GM18873 (cell line): ENCODE measurements around the gene NECAB3.
"Not testable (repeated sequence)": the region's sequence is repeated elsewhere in the genome, so short reads cannot be mapped to it uniquely, and the experiment has no call there.

Experiments used
- ATAC-seq: cut with Tn5 transposase; IDR thresholded peaks from one replicate; pipeline ENCODE4 v1.9.1; 2021; ENCODE audit warnings: mild to moderate bottlenecking, moderate library complexity, moderate number of reproducible peaks; ENCODE audit not compliant: unreplicated experiment, low FRiP score

The NECAB3 gene, protein sequence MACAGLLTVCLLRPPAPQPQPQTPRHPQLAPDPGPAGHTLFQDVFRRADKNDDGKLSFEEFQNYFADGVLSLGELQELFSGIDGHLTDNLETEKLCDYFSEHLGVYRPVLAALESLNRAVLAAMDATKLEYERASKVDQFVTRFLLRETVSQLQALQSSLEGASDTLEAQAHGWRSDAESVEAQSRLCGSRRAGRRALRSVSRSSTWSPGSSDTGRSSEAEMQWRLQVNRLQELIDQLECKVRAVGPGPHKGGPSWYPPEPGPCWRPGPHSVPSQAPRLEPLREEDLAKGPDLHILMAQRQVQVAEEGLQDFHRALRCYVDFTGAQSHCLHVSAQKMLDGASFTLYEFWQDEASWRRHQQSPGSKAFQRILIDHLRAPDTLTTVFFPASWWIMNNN

DNA sequence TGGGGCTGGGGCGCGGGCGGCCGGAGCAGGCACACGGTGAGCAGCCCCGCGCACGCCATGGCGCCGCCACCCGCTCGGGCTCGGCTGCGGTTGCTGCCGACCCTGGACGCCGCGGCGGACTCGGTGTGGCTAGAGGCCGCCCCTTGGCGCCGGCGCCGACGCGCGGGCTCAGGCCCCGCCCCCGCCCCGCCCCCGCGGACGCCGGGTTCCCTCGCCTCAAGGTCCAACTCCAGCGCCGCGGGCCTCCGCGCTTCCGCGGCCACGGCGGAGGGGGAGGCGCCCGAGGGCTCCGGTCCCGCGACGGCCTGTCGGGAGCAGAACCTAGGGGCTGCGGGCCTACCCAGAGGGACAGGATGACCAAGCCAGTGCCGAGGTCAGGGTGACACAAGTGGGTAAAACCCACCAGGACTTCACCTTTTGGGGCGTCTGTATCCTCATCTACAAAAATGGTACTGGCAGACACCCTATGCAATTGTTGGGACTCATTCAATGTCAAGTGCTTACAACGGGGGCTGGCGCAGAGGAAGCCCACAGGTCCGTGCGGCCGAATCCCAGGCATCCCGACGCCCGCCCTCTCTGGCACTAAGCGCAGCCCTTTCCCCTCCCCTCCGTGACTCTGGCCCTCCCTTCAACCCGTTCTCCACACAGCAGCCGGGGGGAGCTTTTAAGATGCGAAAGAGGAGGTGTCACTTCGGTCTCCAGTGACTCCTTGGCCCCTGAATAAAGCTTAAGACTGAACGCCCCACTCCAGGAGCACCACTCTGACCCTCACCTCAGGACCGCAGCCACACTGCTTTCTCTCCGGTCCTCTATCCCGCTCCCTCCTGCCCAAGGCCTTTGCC is at the start of gene NECAB3:
TSS of gene NECAB3 (minus strand) at position 135 of the 842 bp plus-strand sequence. CDS start at position 59, 76 bp downstream.
- ATAC-seq = no peak

DNA sequence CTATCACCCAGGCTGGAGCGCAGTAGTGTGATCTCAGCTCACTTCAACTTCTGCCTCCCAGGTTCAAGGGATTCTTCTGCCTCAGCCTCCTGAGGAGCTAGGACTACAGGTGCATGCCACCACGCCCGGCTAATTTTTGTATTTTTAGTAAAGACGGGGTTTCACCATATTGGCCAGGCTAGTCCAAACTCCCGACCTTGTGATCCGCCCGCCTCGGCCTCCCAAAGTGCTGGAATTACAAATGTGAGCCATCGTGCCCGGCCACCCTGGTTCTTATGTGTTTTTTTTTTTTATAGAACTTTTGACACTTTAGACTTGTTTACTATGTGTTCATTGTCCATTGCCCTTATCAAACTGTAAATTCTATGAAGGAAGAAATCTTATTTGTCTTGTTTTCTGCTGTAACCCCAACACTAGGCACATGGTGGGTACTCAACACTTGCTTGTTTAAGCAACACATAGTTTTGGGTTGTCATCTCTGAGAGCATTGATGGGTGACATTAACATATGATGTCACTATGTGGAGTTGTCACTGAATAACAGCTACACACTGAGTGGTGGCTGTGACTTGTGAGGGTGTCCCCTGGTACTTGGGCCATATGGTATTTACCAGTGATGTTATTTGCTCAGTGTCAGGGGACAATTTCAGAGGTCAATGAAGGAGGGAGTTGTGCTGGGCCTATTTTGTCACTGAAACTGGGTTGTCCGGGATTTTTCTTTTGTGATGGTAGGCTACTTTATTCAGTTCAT is 47.3 kb upstream of the NECAB3 start:
- no peak for ATAC-seq

DNA sequence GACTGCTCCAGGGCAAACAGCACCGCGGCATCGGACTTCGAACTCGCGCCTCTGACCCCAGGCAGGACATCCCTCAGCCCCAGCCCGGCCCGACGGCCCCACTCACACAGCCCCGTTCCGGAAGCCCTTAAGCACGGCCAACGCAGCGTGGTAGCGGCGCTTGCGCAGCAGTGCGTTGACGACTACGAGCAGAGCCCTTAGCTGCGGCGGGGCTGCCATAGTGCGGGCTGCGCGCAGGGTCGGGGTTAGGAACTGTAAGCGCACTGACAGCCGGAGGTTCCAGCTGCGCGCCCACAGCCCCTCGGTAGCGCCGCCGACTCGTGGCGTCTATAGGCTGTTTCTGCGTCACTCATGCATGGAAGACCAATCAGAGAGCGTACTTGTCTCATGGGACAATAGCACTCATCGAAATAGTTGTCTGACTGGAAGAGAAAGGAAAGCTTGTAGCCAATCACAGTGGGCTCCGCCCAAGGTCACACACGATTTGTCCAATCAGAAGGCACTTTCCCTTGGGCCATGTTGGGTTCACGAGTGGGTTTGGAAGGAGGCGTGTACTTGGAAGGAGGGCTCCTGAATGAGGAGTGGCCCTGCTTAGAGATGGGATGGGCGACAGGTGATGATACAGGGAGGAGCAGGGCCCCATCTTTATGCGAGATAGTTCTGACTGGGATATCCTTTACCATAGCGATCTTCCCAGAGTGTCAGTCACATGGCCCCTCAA is 45.9 kb upstream of the NECAB3 start, which contains the start of gene PXMP4:
TSS of gene PXMP4 (minus strand) at position 322 of the 721 bp plus-strand sequence. CDS start at position 219, 103 bp downstream.
- peak; percentile 94 for ATAC-seq

DNA sequence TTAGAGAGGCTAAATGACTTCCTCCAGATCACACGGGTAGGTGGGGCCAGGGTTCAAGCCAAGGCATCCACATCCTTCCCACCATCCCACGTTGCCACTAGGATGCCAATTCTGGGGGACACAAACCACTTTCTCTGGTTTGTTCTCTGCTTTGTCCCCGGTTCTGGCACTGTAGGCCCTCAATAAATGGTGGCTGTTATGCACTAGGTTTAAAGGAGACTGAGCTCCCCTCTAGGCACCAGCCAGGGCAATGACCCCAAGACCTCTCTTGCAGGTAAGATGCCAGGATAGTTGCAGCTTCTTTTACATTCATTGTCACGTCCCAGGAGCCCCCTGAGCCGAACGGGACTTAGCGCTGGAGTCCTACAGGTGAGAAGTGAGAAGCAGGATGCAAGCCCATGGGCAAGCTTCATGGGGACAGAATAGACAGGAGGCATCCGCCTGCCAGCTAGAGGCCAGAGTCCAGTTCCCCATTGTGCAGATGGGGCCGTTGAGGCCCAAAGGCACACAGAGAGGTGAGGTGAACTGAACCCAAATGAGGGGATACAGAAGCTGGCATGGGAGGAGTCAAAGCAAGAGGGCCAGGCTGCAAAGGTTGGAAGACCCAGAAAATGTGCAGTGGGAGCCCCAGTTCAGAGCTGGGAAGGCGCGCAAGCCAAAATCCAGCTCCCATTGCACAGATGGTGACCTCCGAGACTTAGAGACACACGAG is 45.2 kb upstream of the NECAB3 start:
- ATAC-seq = no peak

DNA sequence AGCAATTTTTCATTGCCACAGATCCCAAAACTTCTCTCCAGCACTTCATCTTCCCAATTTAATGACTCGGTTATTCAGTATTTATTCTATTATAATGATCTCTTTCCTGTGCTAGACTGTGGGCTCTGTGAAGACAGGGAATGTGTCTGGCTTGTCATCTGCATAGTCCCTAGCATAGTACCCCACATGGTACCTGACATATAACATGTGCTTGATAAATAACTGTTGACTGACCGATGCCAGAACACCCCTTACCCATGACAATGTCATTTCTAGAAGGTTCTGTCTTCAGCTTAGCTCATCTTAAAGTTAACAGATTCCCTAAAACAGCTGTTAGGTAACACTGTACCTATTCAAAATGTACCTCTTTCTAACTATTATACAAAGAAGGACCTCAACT is 42.3 kb upstream of the NECAB3 start:
- no peak for ATAC-seq

DNA sequence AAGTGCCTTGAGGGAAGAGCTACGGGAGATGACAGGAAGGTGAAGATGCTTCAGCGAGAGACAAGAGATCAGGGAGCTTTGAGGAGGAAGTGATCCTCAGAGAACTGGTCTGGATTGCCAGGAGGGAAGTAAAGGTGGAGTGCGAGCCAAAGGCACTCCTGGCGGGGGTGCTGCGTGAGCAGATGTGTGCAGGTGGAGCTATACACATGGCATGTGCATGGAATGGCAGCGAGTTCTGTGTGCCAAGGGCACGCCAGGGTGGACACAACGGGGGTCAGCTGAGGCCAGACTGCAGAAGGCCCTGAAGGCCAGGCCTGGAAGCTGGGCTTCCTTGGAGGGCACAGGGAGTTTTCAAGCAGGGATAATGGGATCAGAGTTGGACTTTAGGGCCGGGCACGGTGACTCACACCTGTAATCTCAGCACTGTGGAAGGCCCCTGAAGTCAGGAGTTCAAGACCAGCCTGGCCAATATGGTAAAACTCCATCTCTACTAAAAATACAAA is 39.7 kb upstream of the NECAB3 start:
- no peak for ATAC-seq

DNA sequence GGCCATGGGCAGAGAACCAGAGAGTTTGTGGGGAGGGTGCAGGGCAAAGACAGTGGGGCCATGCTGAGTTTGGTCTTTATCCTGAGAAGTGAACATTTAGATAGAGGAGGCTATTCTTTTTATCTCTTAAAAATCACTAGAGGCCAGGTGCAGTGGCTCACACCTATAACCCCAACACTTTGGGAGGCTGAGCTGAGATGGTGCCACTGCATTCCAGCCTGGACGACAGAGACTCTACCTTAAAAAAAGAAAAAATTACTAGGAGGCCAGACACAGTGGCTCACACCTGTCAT is 37.2 kb upstream of the NECAB3 start:
- ATAC-seq = no peak

DNA sequence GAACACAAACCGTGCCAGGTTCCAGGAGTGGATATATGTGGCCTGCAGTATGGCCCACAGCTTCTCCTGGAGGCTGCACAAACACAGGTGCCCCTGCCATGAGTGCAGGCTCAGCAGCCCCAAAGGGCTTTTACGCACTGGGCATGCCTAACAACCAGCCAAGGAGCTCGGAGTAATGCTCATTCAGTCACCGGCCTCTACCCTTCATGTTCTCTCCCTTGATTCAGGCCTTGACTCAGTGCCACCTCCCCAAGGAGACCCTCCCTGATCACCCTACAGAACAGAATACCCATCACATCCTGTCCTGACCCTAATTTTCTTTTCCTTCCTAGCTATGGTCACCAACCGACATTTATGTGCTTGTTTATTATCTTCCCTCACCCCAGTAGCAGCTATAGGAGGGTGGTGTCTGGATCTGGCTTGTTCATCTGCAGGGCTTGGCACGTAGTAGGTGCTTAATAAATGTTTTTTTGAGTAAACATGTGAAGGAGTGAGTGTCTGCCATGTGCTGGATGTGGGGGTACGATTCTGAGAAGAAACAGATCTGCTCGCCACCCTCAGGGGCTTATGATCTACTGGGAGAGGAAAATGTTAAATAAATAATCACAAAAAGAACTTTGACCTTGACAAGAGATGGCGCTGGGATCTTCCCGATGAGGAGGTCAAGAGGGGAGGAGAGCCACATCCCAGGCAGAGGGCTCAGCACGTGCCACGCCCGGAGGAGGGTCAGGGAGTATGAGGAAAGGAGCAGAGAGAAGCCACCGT is 36.6 kb upstream of the NECAB3 start:
- ATAC-seq = no peak

DNA sequence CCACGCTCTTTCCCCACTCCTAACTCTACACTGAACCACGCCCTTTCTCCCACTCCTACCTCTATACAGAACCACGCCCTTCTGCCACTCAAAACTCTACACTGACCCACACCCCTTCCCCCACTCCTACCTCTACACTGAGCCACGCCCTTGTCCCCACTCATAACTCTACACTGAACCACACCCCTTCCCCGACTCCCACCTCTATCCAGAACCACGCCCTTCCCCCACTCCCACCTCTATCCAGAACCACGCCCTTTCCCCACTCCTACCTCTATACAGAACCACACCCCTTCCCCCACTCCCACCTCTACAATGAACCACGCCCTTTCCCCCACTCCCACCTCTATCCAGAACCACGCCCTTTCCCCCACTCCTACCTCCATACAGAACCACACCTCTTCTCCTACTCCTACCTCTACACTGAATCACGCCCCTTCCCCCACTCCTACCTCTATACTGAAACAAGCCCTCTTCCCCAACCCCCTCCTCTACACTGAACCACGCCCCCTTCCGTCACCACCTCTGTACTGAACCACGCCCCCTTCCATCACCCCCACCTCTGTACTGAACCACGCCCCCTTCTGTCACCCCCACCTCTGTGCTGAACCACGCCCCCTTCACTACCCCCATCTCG is 35.8 kb upstream of the NECAB3 start:
- no peak for ATAC-seq

DNA sequence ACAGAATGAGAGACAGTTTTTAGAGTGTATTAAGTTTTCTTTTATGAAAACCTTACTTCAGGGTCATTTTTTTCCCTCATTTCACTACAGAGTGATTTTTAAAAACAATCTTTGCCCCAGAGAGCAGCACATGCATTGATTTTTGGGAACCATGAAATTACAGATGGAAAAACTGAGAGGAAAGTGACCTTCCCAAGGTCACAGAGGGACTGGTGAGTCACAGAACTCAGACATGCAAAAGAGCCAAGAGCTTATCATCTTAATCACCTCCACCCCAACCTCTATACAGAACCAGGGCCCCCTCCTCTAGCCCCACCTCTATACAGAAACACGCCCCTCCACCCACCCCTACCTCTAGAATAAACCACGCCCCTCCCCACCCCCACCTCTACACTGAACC is 35.2 kb upstream of the NECAB3 start:
- ATAC-seq = no peak

DNA sequence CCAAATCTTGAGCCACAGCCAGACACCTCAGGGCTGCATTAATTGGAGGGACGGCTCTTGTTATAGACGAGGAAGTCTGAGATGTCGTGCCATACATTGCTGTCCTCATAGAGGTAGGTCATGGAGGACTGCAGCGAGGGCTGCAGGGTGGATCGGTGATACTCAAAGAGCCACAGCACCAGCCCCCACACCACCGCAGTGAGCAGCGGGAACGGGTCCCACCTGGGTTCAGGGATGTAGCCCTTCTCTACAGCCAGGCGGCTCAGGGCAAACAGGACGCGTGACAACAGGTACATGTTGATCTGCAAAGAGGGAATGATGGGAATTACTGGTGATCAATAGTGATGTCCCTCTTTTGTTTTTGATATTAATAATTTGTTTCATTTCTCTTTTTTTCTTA is 33.4 kb upstream of the NECAB3 start:
- no peak for ATAC-seq

DNA sequence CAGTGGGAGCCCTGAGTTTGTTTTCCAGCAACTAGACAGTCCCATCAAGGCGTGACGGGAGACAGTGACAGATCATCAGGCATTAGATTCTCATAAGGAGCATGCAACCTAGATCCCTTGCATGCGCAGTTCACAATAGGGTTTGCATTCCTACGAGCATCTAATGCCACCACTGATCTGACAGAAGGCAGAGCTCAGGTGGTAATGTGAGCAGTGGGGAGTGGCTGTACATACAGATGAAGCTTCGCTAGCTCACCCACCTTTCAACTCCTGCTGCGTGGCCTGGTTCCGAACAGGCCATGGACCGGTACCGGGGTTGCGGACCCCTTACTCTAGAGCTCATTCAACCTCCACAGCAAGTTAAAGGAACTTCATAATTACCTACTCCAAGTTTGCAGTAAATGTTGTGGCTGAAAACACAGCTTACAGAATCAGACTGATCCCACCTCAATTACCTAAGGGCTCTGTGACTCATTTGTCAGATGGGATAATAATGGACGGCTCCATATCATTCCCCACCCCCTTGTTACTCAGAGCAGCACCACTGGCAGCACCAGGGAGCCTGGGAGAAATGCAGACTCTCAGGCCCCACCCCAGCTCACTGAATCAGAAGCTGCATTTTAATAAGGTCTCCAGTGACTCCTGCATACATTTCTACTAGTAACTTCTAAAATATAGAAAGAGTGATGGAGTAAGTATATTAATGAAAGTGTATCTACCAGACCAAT is 30.1 kb upstream of the NECAB3 start:
- ATAC-seq = no peak

DNA sequence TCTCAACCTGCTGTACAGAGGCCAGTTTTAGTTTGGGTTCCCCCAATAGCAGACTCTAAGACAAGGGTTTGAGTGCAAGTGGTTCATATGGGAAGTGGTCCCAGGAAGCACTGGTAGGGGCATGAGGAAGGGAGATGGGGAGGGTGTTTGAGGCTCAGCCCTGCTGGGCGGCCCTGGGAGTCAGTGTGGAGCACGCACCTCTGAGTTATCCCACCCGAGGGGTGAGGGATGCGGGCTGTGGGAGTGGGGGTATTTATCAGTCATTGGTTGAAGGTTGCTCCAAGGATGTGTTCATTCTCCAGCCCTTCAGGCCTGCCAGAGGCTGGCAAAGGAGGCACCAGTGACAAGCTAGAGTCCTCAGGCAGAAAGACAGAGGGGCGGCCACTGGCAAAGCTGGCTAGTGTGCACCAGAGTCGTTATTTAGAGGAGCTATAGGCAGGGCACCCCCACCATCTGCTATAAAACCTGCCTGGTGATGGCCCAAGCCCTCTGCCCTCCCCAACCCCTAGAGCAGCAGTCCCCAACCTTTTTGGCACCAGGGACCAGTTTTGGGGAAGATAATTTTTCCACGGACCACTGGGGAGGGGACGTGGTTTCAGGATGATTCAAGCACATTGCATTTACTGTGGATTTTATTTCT is 29.4 kb upstream of the NECAB3 start:
- no peak for ATAC-seq

DNA sequence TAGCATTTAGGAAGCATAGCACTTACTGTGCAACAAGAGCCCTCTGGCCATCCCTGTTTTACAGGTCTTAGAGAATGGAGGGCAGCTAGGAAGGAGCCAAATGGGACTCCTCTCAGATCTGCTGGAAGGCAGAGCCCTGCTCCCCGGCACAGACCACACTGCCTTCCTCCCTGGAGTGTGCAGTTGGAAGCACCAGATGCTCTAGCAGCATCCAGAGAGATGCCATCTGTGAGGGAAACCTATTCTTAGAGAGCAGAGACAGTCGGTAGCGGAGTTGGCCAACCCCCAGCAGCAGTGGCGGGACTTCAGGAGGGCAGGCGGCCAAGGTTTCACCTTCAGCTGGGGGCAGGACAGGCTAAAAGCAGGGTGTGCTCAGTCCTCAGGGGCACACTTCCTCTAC is 28.6 kb upstream of the NECAB3 start:
- ATAC-seq = no peak

DNA sequence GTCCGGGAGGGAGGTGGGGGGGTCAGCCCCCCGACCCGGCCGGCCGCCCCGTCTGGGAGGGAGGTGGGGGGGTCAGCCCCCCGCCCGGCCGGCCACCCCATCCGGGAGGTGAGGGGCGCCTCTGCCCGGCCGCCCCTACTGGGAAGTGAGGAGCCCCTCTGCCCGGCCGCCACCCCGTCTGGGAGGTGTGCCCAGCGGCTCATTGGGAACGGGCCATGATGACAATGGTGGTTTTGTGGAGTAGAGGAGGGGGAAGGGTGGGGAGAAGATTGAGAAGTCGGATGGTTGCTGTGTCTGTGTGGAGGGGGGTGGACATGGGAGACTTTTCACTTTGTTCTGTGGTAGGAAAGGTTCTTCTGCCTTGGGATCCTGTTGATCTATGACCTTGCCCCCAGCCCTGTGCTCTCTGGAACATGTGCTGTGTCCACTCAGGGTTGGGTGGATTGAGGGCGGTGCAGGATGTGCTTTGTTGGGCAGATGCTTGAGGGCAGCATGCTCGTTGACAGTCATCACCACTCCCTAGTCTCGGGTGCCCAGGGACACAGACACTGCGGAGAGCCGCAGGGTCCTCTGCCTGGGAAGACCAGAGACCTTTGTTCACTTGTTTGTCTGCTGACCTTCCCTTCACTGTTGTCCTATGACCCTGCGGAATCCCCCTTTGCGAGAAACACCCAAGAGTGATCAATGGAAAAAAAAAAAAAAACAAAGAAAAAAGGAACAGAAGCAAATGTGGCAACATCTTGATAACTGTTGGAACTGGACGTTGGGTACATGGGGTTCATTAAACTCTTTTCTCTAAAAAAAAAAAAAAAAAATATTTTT is 27.6 kb upstream of the NECAB3 start:
- no peak for ATAC-seq

DNA sequence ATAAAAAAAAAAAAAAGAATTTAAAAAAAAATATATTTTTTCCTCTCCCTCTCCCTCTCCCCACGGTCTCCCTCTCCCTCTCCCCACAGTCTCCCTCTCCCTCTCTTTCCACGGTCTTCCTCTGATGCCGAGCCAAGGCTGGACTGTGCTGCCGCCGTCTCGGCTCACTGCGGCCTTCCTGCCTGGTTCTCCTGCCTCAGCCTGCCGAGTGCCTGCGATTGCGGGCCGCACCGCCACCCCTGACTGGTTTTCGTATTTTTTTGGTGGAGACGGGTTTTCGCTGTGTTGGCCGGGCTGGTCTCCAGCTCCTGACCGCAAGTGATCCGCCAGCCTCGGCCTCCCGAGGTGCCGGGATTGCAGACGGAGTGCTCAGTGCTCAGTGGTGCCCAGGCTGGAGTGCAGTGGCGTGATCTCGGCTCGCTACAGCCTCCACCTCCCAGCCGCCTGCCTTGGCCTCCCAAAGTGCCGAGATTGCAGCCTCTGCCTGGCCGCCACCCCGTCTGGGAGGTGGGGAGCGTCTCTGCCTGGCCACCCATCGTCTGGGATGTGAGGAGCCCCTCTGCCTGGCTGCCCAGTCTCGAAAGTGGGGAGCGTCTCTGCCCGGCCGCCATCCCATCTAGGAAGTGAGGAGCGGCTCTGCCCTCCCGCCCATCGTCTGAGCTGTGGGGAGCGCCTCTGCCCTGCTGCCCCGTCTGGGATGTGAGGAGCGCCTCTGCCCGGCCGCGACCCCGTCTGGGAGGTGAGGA is 26.6 kb upstream of the NECAB3 start:
- not testable (repeated sequence) for ATAC-seq
